ENCODE measurements around the gene PDE2A.

DNA sequence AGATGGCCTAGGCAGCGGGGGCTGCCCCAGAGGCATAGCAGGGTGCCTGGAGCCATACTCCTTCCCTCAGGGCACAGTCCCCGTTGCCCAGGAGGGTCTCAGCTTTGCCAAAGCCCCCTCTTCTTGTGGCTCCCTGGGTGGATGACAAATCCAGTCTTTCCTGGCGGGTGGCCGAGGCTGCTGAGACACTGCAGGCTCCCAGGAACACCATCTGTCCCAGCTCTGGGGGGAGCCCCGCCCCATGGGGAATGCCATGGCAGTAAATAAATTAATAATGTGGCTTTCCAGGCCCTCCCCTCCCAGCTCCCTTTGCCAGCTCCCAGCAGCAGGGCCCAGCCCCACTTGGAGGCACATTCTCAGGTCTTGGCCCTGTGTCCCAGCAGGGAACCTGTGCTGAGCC, 45.0 kb downstream of the PDE2A start:
- TF ChIP-seq, protein P1, sequence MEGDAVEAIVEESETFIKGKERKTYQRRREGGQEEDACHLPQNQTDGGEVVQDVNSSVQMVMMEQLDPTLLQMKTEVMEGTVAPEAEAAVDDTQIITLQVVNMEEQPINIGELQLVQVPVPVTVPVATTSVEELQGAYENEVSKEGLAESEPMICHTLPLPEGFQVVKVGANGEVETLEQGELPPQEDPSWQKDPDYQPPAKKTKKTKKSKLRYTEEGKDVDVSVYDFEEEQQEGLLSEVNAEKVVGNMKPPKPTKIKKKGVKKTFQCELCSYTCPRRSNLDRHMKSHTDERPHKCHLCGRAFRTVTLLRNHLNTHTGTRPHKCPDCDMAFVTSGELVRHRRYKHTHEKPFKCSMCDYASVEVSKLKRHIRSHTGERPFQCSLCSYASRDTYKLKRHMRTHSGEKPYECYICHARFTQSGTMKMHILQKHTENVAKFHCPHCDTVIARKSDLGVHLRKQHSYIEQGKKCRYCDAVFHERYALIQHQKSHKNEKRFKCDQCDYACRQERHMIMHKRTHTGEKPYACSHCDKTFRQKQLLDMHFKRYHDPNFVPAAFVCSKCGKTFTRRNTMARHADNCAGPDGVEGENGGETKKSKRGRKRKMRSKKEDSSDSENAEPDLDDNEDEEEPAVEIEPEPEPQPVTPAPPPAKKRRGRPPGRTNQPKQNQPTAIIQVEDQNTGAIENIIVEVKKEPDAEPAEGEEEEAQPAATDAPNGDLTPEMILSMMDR (IDR thresholded peaks at IDR 0.05): no peak
- TF ChIP-seq, protein P2, sequence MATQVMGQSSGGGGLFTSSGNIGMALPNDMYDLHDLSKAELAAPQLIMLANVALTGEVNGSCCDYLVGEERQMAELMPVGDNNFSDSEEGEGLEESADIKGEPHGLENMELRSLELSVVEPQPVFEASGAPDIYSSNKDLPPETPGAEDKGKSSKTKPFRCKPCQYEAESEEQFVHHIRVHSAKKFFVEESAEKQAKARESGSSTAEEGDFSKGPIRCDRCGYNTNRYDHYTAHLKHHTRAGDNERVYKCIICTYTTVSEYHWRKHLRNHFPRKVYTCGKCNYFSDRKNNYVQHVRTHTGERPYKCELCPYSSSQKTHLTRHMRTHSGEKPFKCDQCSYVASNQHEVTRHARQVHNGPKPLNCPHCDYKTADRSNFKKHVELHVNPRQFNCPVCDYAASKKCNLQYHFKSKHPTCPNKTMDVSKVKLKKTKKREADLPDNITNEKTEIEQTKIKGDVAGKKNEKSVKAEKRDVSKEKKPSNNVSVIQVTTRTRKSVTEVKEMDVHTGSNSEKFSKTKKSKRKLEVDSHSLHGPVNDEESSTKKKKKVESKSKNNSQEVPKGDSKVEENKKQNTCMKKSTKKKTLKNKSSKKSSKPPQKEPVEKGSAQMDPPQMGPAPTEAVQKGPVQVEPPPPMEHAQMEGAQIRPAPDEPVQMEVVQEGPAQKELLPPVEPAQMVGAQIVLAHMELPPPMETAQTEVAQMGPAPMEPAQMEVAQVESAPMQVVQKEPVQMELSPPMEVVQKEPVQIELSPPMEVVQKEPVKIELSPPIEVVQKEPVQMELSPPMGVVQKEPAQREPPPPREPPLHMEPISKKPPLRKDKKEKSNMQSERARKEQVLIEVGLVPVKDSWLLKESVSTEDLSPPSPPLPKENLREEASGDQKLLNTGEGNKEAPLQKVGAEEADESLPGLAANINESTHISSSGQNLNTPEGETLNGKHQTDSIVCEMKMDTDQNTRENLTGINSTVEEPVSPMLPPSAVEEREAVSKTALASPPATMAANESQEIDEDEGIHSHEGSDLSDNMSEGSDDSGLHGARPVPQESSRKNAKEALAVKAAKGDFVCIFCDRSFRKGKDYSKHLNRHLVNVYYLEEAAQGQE (IDR thresholded peaks at IDR 0.05; ENCODE audit: insufficient read depth in 1 of 2, low read depth in 2 of 2, low read length in 1 of 2): no peak
- TF ChIP-seq POLR2AphosphoS5 (IDR thresholded peaks at IDR 0.05; ENCODE audit: low read depth, low read length): no peak

Measured in Panc1 (cell line).